ENCODE measurements around the gene ERBB2. TPM values are rescaled to one million over a fixed set of nuclear protein-coding genes. Genes with fewer than 3 reads are reported as not detected.

ERBB2 gene
- total and polyA plus RNA-seq, 2 of the 8 experiments (the other 6 are each of a cell fraction or from before 2014, with no cell fraction given), result 183 to 394 TPM

DNA sequence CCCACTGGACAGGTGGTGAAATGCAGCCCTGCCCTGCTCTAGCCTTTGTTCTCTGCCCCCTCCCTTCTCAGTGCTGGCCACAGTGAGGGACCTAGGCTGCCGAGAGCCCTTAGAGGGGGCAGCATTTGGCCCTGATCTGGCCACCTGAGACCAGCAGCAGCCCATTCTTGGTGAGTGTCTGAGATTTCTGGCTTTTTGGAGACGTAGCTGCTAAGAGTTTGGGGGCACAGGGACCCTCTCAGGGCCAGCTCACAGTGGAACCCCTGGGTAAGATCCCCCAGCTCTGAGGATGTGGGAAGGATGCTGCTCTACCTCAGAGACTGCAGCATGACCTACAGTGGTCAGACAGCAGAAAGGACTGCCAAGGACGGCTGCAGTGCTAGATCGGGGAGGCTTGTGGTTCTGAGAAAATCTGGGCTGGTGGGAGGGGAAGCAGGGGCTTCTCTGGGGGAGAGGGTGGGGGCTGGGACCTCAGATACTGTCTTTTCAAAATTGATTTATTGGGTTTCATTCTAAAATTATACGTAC, 51.2 kb downstream of the ERBB2 start (continued):
- TF ChIP-seq, protein P1, sequence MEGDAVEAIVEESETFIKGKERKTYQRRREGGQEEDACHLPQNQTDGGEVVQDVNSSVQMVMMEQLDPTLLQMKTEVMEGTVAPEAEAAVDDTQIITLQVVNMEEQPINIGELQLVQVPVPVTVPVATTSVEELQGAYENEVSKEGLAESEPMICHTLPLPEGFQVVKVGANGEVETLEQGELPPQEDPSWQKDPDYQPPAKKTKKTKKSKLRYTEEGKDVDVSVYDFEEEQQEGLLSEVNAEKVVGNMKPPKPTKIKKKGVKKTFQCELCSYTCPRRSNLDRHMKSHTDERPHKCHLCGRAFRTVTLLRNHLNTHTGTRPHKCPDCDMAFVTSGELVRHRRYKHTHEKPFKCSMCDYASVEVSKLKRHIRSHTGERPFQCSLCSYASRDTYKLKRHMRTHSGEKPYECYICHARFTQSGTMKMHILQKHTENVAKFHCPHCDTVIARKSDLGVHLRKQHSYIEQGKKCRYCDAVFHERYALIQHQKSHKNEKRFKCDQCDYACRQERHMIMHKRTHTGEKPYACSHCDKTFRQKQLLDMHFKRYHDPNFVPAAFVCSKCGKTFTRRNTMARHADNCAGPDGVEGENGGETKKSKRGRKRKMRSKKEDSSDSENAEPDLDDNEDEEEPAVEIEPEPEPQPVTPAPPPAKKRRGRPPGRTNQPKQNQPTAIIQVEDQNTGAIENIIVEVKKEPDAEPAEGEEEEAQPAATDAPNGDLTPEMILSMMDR (IDR thresholded peaks at IDR 0.05; ENCODE audit: control extremely low read depth in 1 of 3, insufficient read depth in 1 of 3, low read depth in 1 of 3, low read length in 3 of 3), result peak in 1 of 3 experiments; percentile 8; a peak in 1 of 4 replicates
- no peak for TF ChIP-seq PHF8 (conservative IDR thresholded peaks at IDR 0.05; ENCODE audit: low read depth, low read length)
